ENCODE data around the gene IGF1R.

The IGF1R gene

DNA sequence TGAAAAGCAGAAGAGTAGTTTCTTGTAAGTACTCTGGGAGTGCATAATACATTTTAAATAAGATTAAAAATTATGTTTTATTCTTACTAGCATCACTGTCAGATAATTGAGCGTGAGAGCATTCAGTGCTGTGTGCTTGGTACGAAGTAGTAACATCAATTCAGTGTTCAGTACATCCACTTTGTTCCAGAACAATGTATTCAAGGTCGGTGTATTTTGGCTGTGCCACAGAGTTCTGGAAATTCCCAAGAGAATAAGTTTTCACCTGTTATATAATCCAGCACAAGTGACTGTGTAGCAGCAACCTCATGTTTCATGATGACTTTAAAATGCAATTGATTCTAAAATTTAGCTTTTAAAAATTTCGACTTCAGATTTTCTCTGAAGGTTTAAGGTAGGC, 130.6 kb downstream of the IGF1R start:
- no peak for DNase-seq

DNA sequence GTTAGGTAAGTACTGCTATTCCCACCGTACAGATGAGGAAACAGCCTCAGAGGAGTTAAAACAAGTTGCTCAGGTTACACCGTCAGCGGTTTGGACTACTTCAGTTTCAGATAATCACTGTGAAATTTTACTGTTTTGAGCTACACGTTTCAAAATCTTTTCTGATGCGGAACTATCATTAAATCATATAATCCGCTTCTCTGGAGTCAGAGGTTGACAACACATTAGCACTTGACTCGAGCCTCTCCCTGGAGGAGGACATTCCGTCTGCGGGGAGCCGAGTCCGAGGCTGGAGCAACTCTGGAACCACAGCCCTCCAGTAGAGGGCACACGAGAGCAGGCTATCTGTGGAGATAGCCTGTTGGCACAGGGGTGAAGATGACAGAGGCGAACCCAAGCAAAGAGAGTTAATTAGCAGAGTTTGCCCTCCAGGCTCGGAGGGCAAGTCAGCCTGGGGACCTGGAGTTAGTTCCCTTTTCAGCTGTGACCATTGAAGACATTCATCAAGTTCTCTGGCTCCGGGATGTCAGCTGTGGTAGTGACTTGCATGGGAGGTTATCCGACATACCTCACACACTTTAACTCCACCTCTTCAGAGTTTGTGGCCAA, 131.2 kb downstream of the IGF1R start:
- DNase-seq, result peak; percentile 33

DNA sequence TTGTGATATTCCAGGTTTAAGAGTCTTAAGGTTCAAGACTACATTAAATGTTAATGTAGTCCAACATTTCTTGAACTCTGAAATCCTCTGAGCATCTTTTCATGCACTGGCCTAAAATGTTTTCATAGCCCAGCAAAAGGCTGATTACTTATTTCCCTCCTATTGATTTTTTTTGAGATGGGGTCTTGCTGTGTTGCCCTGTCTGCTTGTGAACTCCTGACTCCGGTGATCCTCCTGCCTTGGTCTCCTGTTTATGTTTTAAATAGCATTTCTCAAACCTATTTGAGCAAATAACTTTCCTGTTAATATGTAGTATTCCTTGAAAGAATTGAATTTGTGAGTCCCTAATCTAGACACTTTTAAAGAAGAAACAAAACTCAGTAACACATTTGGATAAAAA, 133.5 kb downstream of the IGF1R start:
- DNase-seq, result no peak

DNA sequence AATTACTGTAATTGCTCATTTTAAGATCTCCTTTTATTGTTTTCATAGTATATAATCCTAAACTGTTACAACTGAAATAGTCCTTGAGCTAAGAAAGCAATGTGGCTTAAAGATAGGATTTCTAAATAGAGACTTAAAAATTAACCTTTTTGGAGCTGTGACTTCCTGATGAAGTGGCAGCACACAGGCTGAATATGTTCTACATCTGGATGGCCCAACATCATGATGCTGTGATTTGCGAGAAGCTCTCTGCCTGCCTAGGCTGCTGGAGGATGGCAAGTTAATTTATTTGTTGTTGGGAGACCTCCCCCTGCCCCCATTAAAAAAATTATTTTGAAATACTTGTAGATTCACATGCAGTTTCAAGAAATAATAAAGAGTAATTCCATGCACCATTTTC, 134.5 kb downstream of the IGF1R start:
- DNase-seq, result no peak

DNA sequence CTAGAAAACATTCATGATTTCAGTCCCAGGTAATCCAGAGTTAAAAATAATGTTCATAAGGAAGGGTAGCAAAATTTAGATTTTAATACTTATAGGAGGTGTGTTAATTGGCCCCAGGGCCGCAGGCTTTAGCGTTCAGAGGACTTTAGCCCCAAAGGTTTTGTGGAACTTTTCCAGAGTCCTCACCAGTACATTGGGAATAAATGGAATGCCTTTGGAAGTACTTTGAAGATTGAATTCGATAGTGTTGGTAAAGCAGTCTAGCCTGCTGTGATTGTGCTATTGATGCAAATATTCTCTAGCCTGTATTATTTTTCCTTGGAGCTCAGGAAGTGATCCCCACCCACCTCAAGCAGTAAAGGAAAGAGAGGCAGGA, 137.1 kb downstream of the IGF1R start:
- no peak for DNase-seq

DNA sequence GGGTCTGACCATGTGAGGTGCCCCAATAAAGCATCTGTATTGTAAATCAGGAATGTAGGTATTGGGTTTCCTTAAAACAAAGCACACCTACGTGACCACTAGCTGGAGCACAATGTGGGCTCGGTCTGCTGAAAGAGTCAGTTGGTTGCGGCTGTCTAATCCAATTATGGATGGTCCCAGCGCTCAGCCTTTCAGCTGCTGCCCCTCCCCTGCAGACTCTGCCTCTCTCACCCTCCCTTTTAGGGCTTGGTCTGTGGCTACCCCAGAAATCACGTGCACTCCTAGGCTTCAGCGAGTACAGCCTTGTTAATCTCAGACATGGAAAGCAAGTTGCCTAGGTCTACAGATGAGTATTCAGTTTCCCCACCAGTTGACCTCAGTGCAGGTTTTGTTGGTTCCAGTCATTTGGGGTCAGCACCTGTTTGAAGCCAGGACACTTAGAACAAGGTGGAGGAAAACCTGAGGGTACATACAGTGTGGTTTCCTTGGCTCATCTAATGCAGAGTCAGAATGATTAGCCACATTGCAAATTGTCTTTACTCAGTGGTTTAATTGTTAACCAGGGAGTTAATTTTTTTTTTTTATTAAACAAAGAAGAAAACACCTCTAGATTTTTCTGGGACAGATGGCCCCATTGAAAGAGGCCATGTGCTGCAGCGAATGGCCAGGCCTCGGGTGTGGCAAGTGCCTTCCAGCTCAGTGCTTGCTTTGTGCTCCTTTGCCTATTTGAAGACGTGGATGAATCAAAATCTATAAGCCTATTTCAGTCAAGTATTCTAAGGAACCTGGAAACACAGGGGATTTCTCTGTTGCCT, 137.7 kb downstream of the IGF1R start:
- DNase-seq, result no peak

DNA sequence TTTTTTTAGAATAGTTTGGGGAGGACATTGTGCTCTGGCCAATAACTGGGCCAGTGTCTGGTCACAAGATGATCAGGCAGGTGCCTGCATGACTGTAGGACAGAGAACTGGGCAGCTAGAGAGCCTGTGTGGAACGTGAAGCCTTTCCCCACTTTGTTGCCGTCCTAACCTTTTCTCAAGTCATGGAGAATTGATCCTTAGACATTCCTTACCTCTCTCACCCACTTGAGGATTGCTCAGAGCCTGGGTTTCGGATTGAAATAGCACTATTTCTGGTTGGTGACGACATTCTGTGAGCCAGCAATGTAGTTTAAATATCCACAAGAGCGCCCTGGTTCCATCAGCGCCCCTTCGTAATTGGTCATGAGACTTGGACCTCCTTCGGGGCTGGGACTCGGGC, 138.4 kb downstream of the IGF1R start:
- no peak for DNase-seq

DNA sequence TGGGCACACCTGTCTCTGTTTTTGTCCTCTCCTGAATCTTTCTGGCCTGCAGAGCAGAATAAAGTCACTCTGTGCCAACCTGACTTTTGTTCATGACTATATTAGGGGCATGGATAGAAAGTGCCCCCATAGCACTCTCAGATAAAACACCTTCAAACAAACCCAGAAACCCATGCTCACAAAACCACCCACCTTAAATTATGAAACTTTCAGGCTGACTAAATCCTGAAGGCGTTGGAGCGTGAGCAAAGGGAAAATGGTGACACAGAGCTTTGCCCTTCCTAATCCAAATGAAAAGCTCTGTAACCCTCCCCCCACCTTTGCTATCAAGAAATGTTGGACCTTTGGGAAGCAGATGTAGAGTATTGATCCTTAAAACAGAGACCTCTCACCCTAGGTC, 138.9 kb downstream of the IGF1R start:
- DNase-seq, result no peak

DNA sequence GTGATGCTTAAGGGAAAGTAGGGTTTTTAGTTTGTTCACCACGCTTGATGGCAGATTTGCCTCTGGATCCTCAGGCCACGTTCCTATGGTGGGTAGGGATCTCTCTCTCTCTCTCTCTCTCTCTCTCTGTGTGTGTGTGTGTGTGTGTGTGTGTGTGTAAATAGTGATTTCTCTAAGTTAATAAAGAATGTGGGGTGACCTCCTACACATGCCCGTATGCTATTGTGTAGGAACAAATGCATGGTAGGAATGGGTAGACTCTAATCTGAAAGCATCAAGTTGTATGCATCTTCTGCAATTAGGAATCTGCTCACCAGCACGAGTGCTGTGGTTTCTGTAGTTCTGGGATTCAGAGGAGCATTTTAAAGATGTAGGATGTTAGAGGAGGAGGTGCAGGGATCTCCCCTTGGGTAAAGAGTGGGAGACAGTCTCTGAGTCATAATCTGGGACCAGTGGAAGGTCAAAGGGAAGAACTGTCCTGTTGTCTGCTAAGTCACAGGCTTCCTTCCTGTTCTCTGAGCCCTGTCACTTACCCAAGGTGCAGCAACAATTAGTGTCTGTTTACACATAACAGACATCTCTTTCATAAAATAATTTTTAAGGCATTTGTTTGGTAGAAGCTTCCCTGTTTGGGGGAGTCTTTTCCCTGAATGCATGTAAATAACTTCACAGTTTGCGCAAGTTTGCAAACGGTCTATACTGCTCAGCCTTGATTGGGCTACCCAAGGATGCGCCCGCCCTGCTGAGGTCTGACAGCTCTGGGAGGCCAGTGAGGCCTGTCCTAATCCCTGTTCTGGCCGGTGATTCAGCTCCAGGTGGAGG, 139.8 kb downstream of the IGF1R start:
- no peak for DNase-seq

DNA sequence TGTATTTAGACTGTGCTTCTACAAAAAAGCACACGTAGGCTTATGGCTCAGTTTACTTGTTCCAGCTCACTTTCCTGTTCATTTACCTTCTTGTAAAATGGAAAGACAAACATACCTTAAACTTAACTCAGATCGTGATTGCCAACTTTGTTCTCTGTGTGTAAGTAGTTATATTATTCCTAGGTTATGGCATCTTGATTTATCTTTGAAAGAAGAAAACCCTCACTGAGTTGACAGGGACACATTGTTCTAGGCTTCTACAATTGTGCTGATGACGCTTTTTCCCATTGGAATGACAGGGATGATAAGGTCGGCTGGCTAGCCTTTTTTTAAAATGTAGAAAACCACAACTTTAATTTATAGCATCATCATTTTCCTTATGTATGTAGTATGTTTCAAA, 140.7 kb downstream of the IGF1R start:
- DNase-seq, result no peak

DNA sequence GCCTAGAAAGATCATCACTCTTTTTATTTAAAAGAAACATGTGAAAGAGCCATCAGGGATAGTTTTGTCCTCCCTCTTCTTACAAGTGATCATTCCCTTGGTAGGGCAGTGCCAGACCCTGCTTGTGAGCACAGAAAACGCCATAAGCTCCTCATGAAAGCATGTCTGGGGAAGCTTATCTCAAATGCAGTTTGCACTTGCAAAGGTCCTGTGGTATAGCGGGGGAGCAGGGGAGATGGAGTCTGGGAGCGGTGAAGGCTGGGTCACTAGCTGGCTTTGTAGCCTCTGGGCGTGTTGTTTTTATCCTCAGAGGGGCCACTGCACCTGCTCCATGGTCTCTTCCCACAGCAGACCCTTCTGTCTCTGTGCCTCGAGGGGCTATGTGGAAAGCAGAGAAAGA, 141.9 kb downstream of the IGF1R start:
- DNase-seq, result no peak

DNA sequence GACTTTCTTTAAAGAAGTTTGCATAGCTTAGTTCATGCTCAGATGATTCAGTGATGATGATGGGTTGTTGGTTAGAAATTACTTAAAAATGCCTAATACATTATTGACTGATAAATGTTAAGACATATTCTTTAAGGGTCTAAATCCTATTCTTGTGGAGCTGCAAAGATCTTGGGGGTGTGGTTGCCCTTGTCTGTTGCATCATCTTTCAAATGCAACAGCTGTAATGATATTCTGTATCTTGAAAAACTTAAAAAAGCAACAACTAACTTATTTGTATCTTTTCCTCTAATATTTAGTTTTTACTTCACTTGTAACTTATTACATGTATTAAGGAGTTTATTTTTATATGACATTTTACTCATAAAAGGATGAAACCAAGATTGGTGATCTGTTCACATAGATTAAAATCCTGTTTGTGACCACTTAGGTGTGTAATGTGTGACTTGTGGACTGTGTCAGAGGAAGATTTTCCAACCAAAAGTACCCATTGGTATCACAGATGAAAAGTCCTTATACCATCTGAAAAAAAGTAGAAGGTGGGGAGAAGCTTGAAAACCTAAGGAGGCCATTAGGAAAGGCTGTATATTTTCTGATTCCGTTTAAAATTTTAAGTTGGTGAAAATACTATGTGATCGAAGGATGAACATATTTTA, 142.8 kb downstream of the IGF1R start:
- no peak for DNase-seq

DNA sequence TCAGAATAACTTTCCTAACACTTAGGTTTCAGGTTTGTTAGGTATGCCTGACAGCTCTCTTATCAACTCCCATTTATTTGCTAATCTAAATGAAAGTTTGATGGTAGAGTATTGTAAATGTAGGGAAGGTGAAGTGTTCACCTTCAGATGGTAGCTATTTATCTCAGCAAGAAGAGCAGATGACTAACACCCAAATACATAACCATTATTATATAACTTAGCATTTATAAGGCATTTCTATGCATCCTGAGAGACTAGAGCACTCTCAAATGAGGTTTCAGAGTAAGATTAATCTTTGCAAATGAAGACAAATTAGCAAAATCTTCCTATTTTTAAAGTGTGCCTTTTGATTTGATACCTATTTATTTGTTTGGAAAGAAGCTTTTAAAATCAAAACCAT, 143.8 kb downstream of the IGF1R start:
- no peak for DNase-seq

DNA sequence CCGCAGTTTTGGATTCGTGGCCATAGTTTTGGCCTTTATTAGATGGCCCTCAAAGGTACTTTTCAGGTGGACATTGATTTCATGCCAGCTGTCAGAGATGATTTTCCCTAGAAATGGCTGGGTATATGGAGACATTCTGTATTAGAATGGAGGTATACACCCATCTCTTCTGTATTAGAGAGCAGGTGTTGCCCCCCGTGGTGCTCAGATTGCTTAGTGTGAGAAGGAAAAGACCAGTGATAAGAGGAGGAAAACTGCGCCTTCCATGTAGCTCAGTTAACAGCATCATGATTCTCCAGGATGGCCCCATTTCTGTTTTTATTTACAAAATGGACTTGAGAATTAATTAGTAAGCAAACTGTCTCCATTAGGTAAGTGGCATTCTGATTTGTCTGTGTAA, 145.9 kb downstream of the IGF1R start:
- DNase-seq, result no peak

DNA sequence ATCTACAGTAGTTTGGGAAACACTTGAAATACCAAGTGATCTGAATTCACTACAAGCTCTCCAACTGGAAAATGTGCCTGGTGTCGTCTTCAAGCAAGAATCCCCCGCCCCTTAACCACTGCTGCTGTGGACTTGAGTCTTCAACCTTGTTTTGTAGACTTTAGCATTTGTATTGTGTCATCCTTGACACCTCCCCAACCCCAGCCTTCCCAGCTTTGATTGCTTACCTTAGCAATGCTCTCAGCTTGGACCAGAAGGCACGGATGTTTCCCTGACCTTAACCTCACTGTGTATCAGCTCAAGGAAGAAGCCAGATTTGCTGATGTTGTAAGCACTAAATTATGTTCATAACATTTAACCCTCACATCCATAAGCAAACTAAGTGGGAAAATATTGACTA, 146.4 kb downstream of the IGF1R start:
- no peak for DNase-seq

DNA sequence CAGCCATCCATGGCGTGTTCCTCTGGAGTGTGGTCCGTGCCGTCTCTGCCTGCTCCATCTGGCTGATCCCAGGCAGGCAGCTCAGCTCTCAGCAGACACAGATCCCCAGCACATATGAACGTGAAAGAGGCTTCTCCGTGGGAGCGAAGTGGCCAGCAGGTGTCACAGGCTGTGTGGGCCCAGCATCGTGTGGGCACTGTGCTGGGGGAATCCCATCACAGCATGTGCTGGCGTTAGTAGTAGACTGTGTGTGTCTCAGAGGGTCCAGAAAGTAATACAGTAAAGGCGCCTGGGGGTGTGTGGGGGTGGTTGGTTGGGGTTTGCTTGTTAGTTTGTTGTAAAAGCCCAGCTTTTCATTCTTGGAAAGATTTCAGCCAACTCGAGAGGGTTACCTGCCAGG, 147.6 kb downstream of the IGF1R start:
- DNase-seq, result no peak

DNA sequence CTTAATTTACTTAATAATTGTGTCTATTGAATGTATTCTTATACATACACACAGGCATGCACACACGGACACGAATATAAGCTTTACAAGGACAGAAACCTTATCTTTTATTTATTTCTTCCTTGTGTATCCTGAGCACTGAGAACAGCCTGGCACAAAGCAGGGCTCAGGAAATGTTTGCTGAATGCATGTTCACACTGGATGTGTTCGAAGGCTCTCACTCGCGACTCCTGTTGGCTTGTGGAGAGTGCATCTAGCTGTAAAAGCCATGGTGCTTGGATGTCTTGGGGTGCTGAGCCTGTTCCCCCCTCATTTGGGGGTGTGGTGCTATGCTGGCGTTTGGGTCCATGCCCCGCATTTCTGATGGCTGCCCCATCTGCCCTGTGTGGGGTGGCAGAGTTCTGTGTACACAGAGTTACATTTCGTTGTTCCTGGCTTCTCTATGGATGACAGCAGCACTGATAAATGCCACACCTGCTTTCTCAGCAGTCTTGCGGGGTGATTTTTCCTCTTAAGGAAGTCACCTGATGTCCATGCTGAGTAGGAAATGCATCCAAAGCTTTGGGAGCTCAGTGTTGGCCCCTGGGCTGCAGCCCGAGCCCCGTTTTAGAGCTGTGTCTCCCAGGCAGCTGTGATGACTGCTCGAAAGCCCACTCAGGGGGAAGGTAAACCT, 148.5 kb downstream of the IGF1R start:
- DNase-seq, result no peak

DNA sequence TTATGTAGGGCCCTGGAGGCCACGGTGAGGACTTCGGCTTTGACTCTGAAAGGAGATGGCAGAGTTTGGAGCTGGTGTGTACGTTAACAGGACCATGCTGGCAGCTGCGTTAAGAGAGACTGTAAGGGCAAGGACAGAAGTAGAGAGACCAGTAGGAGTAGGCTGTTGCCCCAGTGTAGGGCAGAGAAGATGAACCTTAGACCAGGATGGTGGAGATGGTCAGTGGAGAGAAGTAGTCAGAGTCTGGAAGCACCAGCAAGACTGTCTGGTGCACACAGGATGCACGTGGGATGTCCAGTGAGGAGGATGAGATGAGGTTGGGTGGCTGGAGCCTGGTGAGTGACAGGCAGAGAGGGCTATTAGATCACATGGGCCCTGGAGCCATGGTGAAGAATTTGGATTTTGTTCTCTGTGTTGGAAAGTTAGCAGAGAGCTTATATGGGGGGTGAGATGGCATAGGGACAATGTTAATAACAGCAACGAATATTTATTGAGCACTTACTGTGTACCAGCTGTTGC, 150.1 kb downstream of the IGF1R start:
- DNase-seq, result no peak

DNA sequence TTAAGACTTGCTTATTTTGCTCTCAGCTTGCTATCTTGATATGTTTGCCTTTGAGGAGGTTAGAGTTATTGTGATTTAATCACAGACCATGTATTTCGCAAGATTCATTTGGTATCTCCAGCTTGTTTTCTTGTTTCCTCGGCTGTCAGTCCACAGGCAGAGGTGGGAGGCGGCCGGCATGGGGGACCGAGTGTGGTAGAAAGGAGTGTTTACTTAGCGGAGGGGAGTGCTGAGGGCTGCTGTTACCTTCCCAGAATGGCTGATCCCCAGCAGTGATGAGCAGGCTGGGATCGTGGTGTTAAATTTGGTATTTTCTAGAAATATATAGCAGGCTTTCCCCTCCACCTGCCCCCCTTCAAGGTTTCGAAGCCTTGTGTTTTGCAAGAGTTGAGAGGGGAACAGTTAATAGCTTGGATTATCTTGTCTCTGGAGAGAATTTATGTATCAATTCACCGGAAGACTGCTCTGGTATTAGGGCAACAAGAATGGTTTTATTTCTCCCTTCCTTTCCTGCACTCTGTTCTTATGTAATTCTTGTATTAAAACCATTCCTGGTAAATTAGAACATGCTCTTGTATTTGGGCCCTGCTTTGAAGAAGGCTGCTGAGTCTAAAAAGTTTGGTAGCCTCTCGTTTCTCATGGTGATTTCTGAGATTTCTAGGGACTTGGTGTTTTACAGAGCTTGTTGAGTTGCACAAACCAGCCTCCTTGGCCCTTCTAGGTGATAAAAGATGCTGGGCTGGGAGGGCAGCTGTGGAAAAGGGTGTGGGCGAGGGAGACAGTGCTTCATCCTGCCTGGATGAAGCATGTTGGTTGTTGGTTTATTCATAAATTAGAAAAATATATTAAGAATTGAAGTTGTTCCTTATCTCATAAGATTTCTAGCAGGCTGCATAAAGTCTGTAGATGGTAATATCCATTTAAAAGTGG, 151.4 kb downstream of the IGF1R start:
- no peak for DNase-seq

DNA sequence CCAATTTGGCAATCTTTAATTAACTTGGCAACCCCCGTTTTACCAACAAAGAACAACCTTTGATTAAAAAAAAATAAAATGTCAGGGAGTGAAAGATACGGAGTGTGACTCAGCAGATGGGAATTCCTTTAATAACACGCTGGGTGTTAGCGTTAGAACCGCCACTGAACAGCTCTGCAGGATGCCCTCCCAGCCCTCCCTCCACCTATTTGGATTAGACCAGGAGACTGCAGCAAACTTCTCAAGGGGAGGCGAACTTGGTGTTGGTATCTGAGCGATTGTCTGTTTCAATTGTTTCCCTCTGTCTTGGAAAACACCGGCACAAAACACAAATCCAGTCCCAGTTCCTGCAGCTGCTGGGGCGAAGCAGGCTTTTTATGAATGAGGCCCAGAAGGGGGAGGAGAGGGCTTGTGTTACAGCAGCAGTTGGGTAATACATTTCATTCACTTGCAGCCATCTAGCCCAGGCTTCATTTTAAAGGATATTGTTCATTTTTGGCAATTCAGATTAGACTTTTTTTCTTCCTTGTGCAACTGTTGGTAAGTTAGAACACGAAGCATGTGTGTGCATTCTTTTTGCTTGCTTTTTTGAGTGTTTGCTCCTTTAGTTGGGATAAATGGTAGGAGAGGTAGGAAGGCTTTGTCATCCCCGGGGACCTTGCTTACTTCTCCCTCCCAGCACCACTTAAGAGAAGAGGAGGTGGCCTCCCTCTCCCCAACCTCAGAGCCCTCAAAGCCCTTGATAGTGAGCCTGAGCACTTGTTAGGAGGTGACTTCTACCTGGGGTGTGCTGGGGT, 152.3 kb downstream of the IGF1R start:
- no peak for DNase-seq

DNA sequence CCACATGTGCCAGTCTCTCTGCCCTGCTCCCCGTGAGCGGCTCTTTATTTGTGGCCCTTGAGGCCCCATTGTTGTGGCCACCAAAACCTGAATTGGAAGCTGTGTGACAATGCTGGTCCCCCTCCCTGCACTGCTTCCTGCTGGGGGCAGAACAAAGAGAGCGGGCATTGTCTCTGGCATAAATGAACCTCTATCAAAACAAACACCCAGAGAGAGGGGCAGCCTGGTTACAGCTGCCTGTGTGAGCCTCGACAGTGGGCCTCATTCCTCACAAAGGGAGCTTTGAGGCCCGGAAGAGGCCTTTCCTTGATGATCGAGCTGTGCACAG, 152.9 kb downstream of the IGF1R start:
- no peak for DNase-seq
